ENCODE results near the gene PIMREG.

Gene PIMREG

GRCh38 chr17:6462692-6463091 is 18.4 kb downstream of the PIMREG start:
- DNase-seq: no peak

DNA sequence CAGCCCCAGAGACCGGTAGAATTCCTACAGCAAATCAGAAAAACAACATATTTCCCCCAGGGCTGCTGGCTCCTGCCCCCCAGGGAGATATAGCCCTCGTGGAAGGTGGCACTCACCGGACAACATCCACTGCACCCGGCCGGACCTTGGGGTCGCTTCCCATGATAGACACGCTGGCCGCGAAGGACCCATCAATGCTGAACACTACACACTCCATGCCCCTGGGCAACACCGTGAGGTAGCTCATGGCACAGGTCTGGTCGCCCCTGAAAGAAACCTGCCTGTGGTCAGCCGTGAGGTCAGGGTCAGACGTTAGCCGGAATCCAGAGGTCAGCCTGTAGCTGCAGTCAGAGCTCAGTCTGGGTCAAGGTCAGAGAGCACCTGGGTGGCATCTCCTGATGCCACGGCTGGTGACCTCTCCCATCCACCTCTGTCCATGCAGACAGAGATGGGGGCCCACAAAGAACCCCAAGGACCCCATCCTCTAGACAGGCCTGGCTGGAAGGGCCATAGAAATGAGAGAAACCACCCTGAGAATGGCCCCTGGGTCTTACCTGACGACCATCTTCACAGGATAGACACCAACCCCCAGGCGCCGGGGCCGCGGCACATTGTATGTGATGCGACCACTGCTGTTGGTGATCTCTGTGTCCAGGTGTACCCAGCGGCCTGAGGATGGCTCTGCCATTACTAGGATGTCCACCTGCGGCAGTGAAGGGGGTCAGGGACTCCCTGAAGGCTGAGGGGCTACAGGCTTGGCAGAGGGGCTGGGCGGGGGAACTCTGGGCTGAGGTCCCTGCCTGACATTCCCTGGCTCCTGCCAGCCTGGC is 19.6 kb downstream of the PIMREG start:
- DNase-seq: no peak

GRCh38 chr17:6464446-6465041 is 20.3 kb downstream of the PIMREG start:
- no peak for DNase-seq

DNA sequence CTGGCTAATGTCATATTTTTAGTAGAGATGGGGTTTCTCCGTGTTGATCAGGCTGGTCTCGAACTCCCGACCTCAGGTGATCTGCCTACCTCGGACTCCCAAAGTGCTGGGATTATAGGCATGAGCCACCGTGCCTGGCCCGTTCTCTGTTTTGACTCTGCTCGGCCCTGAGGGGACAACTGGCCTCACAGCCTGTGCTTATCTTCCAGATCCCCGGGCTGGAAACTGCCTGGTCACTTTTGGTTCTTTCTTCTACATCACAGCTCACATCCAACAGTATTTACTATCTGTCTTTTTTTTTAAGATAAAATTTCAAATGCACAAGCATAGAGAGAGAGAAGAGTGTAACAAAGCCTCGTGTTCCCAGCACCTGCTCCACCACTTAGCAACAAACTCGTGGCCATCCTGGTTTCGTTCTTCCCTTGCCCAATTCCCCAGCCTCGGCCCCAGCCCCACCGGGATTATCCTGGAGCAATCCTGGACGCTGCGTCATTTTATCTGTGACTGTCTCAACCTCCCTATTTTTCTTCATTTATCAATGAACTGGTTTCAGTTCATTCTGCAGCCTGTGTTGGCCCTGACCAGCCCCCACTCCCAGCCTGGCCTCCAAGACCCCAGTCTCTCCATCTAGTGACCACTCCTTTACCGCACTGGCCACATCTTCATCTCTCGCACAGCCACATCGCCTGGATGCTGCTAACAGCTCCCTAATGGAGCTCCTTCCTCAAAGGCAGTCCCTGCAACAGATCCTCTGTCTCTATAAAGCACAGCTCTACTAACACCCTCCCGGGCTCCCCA is 21.1 kb downstream of the PIMREG start:
- DNase-seq: no peak

DNA sequence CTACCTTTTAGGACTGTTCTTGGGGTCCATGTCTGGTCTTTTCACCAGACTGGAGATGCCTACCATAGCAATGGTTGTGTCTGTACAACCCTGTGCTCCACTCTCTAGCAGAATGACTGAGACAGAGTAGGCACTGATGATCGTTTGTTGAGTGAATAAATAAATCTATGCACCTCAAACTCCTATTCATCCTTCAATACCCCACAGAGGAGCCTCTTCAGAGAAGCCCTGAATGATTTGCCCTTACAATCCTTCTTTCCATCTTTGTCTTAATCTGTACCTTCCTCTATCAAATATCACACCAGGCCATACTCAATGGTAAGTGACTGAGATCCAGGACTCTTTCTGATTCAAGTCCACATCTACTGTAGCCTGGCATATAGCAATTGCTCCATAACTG is 23.3 kb downstream of the PIMREG start:
- DNase-seq: no peak

DNA sequence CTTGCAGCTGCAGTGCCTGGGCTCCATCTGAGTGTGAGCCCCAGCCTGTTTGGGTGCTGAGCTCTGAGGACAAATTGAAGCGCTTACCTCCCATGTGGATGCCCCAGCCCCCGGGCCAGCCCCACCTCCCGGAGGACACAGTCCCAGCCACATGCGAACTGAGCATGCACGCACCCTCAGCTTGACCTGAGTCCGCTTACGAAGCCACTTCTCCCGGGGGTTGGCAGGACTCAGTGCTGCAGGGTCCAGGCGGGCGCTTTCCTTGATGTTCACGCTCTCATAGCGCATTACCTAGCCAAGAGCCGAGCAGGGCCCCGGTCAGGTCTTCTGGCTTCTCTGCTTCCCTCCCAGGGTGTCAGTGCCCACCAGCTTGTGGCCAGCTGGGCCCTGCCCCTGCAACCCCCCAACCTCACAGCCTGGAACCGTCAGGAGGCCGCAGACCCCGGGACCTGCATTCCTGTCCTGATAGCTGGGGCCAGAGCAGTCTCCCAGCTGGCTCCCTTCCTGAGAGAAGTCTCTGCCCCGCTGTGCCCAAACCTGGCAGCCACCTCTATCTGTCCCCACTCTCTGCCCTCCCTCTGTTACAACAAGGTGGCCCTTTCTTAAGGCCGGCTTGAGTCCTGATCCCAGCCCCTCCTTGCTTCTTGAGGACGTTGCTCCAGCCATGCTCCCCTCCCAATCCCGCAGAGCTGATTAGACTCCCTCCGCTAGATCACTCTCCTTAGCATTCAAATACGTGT is 24.0 kb downstream of the PIMREG start:
- no peak for DNase-seq

- DNase-seq: no peak
Observed at GRCh38 chr17:6470146-6470718, 26.0 kb downstream of the PIMREG start.

DNA sequence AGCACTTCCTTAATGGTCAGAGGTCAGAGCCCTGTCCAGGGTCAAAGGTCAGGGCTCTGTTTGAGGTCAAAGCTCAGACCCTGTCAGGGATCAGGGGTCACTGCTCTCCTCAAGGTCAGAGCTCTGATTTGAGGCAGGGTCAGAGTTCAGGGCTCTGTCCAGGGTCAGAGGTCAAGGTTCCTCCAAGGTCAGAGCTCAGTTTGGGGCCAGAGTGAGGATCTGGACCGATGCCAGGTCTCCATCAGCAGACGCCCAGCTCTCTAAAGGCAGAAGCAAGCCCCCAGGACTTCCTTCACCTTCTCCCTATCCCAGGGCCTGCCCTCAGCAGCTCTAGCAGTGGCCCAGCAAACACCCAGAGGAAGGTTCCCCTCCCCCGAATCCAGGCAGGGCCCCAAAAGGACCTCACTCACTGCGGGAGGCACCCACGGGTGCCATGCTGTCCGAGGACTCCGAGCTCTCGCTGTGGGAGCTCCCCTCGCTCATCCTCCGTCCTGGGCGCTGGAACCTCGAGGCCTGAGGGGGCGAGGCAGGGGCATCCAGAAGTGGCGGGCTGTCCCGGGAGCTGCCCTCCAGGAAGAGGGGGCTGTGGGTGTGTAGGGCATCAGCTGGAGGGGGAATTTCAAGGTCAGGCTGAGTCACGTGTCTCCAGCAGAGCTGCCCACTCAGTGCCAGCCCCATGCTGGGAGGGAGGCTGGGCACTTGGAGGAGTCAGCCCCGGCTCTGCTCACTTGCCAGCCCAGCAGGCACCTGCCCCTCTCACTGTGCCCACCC is 26.7 kb downstream of the PIMREG start:
- no peak for DNase-seq

GRCh38 chr17:6471531-6472465 is 27.5 kb downstream of the PIMREG start:
- DNase-seq: no peak

DNA sequence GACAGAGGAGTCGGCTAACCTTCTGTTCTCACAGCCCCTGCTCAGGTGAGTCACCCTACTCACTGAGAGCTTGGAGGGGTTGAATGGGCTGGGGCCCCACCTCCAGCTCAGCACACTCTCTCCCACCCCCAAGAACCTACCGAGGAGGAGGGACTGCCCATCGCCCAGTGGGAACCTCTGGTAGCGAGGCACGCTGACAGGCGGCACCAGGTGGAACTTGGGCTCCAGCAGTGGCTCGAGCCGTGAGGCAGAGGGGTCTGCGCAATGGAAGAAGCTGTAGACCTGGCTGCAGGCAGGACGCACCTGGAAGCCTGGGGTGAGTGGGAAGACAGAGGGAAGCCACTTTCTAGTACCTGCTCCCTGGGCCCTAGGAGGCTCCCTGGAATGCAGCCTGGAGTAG is 28.3 kb downstream of the PIMREG start:
- DNase-seq: no peak

GRCh38 chr17:6473128-6473767 is 29.0 kb downstream of the PIMREG start:
- DNase-seq: no peak

DNA sequence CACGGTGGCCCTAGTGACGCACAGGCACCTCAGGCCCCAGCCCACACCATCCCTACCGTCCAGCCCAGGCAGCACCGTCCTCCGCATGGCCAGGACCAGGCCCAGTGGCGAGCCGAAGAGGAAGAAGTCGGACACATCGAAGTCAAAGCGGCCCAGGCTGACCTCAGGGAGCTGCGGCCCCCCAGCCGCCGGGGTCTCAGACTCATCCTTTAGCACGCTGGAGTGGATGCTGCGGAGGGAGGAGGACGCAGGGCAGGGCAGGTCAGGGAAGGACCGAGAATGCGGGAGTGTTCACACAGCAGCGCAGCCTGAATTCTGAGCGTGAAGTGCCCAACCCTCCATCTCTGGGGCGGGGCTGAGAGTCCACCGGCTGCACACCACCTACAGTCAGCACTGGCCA is 30.1 kb downstream of the PIMREG start:
- DNase-seq: no peak

- no peak for DNase-seq
Observed at GRCh38 chr17:6474906-6475305, 30.7 kb downstream of the PIMREG start.

DNA sequence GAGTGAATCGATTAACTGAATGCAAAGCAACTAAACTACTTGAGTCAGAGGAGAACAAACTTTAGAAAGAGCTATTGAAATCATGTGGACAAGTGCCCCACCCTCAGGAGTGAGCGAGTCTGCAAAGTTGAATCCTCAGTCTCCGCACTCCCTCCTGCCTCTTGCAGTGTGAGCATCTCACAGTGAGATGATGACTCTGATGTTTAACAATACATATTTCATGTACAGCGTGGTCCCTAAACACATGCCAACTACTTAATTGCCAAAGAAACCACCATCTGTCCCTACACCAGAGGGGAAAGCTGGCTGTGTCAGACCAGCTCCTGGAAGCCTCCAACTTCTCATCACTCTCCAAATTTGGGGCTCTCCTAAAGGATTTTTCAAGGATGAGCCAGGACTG is 31.2 kb downstream of the PIMREG start:
- no peak for DNase-seq

- no peak for DNase-seq
Observed at GRCh38 chr17:6476076-6476809, 32.0 kb downstream of the PIMREG start.

DNA sequence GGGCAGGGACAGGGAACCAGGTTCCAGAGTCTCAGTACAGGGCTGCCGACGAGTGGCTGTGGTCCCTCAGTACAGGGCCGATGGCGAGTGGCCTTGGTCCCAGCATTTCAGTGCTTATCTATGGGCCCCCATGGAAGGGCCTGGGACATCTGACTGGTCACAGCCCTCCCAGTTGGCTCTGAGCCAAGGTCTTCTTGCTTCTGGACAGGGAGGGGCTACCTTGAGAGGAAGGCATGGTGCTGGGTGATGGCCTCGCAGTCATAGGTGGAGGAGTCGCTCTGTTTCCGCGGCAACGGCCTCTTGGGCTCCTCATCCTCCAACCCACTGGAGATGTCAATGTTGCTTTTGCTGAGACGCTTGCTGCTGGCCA is 32.5 kb downstream of the PIMREG start:
- DNase-seq: no peak

DNA sequence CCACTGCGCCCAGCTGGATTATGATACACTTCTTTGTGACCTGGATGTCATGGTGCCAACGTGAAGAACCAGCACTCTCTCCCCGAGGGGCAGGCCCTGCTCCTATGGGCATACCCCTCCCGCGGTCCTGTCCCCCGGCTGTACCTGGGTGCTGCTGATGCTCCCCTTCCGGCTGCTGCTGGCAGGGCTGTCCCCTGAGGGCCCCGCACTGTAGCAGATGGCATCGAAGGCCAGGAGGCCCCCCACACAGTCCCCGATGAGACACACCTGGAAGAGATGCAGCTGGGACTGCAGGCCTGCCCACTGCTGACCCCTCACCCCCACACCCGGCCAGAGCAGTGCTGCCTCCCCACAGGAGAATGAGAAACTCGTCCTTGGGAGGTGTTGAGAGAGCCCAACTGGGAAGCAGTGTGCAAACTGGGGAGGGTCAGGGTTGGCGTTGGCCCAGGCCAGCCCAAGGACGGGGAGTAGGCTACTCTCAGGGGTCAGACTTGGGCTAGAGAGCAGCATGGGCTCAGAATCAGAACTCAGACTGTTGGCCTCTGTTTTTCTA is 33.7 kb downstream of the PIMREG start:
- DNase-seq: no peak

- DNase-seq: no peak
Observed at GRCh38 chr17:6478486-6478885, 34.2 kb downstream of the PIMREG start.

DNA sequence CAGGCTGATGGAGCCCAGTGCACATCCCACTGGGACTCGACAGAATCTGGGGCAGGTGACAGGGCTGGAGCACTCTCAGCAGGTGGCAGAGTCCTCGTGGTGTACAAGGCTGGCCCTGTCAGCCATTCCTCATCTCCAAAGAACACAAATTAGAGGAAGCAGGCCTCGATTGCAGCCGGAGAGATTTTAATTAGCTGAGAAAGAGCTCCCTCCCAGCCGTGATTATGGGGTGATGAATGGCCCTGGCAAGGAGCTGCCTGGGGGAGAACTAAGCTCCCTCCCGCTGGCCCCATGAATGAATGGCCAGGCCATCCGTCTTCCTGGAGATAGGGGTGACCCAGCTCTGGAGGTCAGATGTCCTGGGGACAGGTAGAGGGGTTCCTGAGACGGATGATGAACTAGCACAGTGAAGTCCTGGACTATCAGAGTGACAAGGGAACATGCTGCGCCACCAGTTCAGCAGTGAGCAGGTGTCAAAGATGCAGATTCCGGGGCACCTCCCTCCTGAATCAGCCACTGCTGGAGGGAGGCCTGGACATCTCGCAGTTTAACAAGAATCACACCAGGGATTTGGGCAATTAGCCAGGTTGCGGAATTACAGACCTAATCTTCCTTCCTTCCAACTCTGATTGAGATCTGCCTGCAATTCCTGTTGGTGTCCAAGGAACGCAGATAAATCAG is 35.5 kb downstream of the PIMREG start:
- DNase-seq: no peak

All from activated gamma-delta T cell (primary cell).